NT2/D1 (cell line): Measurements from ENCODE around the gene AGO3.

Experiments used
- DNase-seq: peaks from one replicate; pipeline ENCODE4 v3.0.0-alpha.2; 2011; ENCODE audit warnings: low read depth, low spot score
- H3K27me3 ChIP-seq: 2 replicates; pipeline ENCODE4 v1.6.0; 2011; ENCODE audit warnings: mild to moderate bottlenecking; ENCODE audit not compliant: insufficient read length, insufficient read depth
- H3K36me3 ChIP-seq: 2 replicates; pipeline ENCODE4 v1.6.1; 2011; ENCODE audit warnings: mild to moderate bottlenecking, low read length, mixed read lengths; ENCODE audit not compliant: insufficient read depth, insufficient read length
- H3K4me1 ChIP-seq: 2 replicates; pipeline ENCODE4 v1.5.1; 2011; ENCODE audit not compliant: insufficient read depth, insufficient read length
- H3K4me3 ChIP-seq: 2 replicates; pipeline ENCODE4 v1.5.1; 2011; ENCODE audit warnings: low read depth; ENCODE audit not compliant: insufficient read length
- H3K9ac ChIP-seq: 2 replicates; pipeline ENCODE4 v1.6.0; 2011; ENCODE audit warnings: low read depth; ENCODE audit not compliant: insufficient read length
- H3K9me3 ChIP-seq: 2 replicates; pipeline ENCODE4 v1.5.1; 2011; ENCODE audit warnings: mild to moderate bottlenecking, low read length; ENCODE audit not compliant: insufficient read depth
- SUZ12 ChIP-seq: IDR thresholded peaks from 2 replicates; pipeline ENCODE4 v1.6.1; 2011; ENCODE audit not compliant: insufficient read length, insufficient read depth; ENCODE audit errors: extremely low read depth
- YY1 ChIP-seq: IDR thresholded peaks from 2 replicates; pipeline ENCODE4 v1.6.1; 2011; ENCODE audit not compliant: insufficient read length, insufficient read depth
- ZNF274 ChIP-seq: IDR thresholded peaks from 2 replicates; pipeline ENCODE4 v1.6.1; 2011; ENCODE audit warnings: mild to moderate bottlenecking, low read depth, low read length

Gene AGO3

DNA sequence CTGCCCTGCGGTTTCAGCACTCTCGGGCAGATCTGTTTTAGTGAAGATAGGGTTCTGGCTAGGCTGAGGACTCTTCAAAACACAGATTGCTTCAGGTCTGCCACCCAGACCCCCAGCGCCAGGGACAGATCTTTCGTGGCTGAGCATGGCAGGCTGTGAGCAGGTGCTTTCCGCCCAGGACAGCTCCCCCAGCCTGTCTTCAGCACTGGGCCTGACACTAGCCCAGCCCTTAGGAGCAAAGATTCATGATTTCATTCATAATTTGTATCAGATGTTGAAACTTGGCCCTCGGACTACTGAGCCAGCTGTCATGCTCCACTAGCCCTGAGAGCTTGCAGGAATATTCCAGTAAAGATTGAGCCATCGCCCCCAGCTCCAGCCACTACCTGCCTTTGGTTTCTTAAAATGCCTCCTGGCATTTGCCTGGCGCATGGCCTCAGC is 163.7 kb downstream of the AGO3 start:
- Histone ChIP-seq H3K9me3 (no peaks in the 10 kb centered on the region), H3K27me3 (no peaks in the 10 kb centered on the region), H3K4me3 (no peak overlapping the region), H3K36me3 (peaks cover 73% of the 10 kb centered on the region), H3K9ac (no peak overlapping the region), H3K4me1 (peaks cover 23% of the 10 kb centered on the region)
- no peak for DNase-seq
- TF ChIP-seq ZNF274: no peak
- no peak for TF ChIP-seq SUZ12
- TF ChIP-seq YY1: no peak

DNA sequence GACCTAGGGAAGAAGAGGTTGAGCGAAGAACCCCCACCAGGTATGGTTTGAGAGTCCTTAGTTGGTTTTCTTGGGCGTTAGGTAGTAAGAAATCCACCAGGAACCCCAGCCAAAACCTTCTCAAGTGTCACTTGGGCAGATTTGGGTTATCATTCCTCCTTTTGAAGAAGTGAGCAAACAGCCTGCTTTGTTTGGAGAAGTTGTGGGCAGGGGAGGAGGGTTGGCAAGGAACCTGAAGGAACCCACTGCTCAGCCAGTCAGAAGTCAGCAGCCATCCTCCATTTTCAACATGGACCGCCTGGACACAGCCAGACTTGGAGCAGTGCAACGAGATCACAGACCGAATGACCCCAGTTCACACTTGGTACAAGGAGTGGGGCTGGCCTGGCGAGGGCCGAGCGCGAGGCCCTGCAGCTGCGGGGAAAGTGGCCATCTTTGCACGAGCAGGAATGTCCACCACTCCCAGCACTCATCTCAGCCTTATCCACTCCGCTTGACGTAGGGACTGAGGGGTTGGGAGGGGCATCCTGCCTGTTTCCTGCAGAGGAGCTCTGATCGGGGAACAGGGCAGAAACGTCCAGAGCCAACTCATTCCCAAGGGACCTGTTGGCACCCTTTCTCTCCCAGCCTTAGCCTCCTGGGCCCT is 165.0 kb downstream of the AGO3 start:
- Histone ChIP-seq H3K9ac (no peak overlapping the region), H3K9me3 (no peaks in the 10 kb centered on the region), H3K4me1 (peaks cover 19% of the 10 kb centered on the region), H3K4me3 (no peak overlapping the region), H3K27me3 (no peaks in the 10 kb centered on the region), H3K36me3 (peaks cover 61% of the 10 kb centered on the region)
- TF ChIP-seq ZNF274 (no peak), YY1 (no peak), SUZ12 (no peak)
- no peak for DNase-seq

DNA sequence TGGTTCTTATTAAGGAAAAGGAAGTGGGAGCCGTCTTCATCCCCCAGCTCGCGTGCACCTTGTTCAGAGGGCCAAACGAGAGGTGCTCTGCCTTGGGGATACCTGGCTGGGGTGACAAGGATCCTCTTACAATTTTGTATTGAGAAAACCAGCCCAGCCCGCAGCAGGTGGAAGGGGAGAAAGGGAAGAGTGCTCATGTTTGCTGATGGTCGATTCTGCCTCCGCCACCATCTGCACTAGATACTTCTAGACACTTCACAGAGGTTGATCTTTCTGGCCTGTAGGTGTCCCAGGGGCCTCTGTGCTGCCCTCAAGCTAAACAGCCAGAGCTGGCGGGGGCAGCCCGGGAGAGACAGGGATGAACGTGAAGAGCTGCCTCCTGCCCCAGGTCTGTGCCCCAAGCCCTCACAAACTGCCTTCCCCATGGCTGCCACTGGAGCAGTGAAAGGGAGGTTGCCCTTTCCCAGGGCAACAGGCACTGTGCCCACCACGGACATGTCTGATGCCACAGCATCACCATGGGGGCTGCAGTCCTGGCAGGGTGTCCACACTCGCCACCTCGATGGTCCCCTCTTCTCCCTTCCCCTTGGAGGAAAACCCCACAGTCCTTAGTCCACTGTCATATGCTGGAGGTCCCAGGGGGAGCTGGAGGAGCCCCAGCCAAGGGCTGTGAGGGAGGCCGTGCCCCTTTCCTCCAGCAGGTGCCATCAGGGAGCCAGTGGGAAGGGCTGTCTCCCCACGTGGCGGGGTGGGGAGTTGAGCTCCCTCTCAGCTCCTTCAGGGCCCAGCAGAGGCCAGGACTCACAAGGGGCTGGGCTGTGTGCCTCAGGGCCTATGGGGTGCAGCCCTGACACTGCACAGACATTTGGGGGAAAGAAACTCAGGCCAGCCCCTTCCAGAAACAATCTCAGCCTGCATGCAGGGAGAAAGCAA is 165.9 kb downstream of the AGO3 start:
- H3K9ac ChIP-seq: peak overlapping the region; percentile 58

DNA sequence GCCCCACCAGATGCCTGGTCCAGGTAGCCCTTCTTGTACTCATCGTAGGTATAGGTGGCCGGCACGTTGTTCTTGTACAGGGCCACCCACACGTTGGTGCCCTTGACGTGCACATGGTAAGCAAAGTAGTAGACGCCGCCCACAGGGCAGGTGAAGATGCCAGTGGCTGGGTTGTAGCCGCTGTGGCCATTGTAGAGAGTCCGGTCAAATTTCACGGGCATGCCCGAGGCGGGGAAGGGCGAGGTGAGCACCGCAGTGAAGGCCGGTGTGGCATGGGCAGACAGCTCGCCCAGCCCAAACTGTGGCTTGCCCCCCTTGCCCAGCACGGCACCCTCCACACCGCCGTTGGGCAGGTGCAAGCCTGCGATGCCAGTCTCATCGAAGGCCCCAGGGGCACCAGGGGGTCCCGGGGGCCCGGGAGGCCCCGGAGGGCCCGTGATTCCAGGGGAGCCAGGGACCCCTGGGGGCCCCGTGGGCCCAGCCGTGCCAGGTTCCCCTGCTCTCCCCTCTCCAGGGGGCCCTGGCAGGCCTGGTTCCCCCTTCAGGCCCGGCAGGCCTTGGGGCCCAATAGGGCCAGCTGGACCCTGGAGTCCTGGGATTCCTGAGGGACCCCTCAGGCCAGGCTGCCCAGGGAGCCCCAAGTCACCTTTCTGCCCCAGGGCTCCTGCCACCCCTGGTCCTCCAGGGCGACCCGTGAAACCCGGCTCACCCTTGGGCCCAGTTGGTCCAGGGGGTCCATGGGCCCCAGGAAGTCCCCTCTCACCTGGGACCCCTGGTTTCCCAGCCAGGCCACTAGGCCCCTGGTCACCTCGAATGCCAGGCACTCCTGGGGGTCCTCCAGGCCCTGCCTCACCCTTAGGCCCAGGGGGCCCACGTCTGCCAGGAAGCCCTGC is 167.0 kb downstream of the AGO3 start:
- TF ChIP-seq YY1 (no peak), ZNF274 (no peak), SUZ12 (no peak)
- peaks cover 19% of the 10 kb centered on the region for H3K4me1 ChIP-seq
- no peaks in the 10 kb centered on the region for H3K9me3 ChIP-seq
- peaks cover 40% of the 10 kb centered on the region for H3K36me3 ChIP-seq
- peak overlapping the region; percentile 9 for H3K4me3 ChIP-seq
- peak overlapping the region; percentile 74 for H3K9ac ChIP-seq
- DNase-seq: no peak
- no peaks in the 10 kb centered on the region for H3K27me3 ChIP-seq

More for the DNA sequence above, 165.9 kb downstream of the AGO3 start:
- TF ChIP-seq SUZ12 (no peak), YY1 (no peak), ZNF274 (no peak)
- no peaks in the 10 kb centered on the region for H3K27me3 ChIP-seq
- peak; percentile 72 for DNase-seq
- no peaks in the 10 kb centered on the region for H3K9me3 ChIP-seq
- peaks cover 19% of the 10 kb centered on the region for H3K4me1 ChIP-seq
- H3K4me3 ChIP-seq: no peak overlapping the region
- peaks cover 52% of the 10 kb centered on the region for H3K36me3 ChIP-seq

DNA sequence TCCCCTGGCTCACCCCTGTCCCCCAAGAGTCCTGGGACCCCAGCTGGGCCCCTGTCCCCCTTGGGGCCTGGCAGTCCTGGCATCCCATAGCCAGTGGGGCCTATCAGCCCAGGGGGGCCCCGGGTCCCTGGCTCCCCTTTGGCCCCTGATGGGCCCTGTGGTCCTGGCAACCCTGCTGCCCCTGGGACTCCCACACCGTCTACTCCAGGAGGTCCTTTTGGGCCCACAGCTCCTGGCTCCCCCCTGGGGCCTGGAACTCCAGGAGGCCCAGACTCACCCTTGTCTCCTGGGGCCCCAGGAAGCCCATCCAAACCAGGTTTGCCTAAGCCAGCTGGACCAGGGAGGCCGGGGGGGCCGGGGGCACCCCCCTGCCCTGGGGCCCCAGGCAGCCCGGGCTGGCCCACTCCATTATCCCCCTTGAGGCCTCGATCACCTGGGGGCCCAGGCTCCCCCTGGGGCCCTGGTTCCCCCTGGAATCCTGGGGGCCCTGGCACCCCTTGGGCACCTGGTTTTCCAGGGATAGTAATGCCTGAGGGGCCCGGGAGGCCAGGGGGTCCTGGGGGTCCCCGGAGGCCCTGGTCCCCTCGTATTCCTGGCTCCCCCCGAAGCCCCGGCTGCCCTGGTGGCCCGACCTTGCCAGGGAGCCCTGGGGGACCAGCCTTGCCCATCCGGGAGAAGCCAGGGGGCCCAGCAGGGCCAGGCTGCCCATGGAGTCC is 167.9 kb downstream of the AGO3 start:
- H3K36me3 ChIP-seq: peaks cover 31% of the 10 kb centered on the region
- no peaks in the 10 kb centered on the region for H3K9me3 ChIP-seq
- H3K27me3 ChIP-seq: no peaks in the 10 kb centered on the region
- peak overlapping the region; percentile 74 for H3K9ac ChIP-seq
- DNase-seq: no peak
- TF ChIP-seq SUZ12 (no peak), YY1 (no peak), ZNF274 (no peak)
- H3K4me3 ChIP-seq: no peak overlapping the region
- H3K4me1 ChIP-seq: peaks cover 19% of the 10 kb centered on the region

DNA sequence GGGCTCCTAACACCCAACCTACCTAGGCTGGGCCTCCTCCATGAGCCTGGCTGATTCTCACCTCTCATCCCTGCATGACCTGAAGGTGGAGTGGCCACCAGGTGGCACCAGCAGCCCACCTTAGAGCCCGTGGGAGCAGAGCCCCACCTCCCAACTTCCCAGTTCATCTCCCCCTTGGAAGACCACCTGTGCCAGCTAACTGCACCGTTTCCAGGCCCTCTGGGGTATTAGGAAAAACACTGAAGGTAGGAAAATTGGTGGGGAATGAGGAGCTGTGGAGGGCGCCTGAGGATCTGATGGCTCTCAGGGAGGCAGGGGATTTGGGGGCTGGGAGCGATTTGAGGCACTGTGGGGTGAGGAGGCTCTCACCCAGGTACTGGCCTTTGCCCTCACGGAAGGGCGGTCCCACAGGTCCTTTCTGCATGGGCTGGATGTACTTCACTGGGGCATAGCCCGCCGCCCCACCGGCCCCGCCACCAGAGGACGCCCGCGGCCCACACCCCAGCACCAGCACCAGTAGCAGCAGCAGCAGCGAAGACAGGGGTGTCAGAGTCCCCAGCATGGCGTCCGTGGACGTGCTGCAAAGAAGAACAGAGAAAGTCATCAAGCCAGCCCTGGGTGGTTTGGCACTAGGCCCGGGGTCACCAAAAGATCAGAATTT is 168.9 kb downstream of the AGO3 start:
- Histone ChIP-seq H3K9ac (no peak overlapping the region), H3K36me3 (peaks cover 21% of the 10 kb centered on the region), H3K4me1 (peaks cover 19% of the 10 kb centered on the region), H3K9me3 (no peaks in the 10 kb centered on the region), H3K4me3 (no peak overlapping the region), H3K27me3 (no peaks in the 10 kb centered on the region)
- TF ChIP-seq SUZ12 (no peak), ZNF274 (no peak)
- peak; percentile 84 for DNase-seq
